Ascending aorta (tissue), 2 donors: Measurements from ENCODE around the gene UAP1L1. TPM values are rescaled to one million over a fixed set of nuclear protein-coding genes. Genes with fewer than 3 reads are reported as not detected.
A peak's percentile ranks its signal among the peaks of the same experiment; 100 is the strongest.

Experiments
- DNase-seq, 2 donors: peaks; one replicate each; pipeline ENCODE4 v3.0.0-alpha.2; 2019; ENCODE audit warnings: low spot score in 2 of 2
- H3K27ac ChIP-seq, 2 donors: fragments of 200-600 bp; sonication (generic); one replicate each; pipeline ENCODE4 v1.5.1; 2016 to 2017; ENCODE audit warnings: mild to moderate bottlenecking in 1 of 2
- H3K27me3 ChIP-seq: fragments of 200-600 bp; sonication (generic); one replicate; pipeline ENCODE4 v1.5.1; 2017
- H3K36me3 ChIP-seq, 2 donors: fragments of 200-600 bp; sonication (generic); one replicate each; pipeline ENCODE4 v1.5.1; 2016
- H3K4me1 ChIP-seq, 2 donors: fragments of 200-600 bp; sonication (generic); one replicate each; pipeline ENCODE4 v1.5.1; 2016 to 2017; ENCODE audit warnings: mild to moderate bottlenecking in 1 of 2
- H3K4me3 ChIP-seq, 2 donors: fragments of 200-600 bp; sonication (generic); one replicate each; pipeline ENCODE4 v1.5.1; 2016 to 2017; ENCODE audit warnings: mild to moderate bottlenecking in 1 of 2
- H3K9me3 ChIP-seq, 2 donors: fragments of 200-600 bp; sonication (generic); one replicate each; pipeline ENCODE4 v1.5.1; 2016
- intact Hi-C: fragments of 100-400 bp; cut with DNase I; formaldehyde crosslinking; loops from one replicate; pipeline ENCODE4 v1.15.1; 2023
- total RNA-seq: library from RNA; depleted of rRNA; stranded (reverse); fragments of >200 nt; gene quantifications from one replicate; pipeline ENCODE4 v1.1.0, GENCODE V29; 2016
- TF ChIP-seq, protein P1 (sequence below), 3 experiments: fragments of 200-600 bp in 2 of 3; fragments of 450-650 bp in 1 of 3; sonication (generic) in 2 of 3; IDR thresholded peaks; one replicate each; pipeline ENCODE4 v1.5.1; 2016 to 2019; ENCODE audit warnings: antibody characterized with exemption in 3 of 3, mild to moderate bottlenecking in 1 of 3, moderate library complexity in 1 of 3

The UAP1L1 gene
- total RNA-seq, 1 donor from 2014 or later, result 17.1 TPM

- intact Hi-C loops, result no loop called here
- DNase-seq, result no peak
- no peaks in the 10 kb centered on the region for H3K36me3 ChIP-seq
- H3K27me3 ChIP-seq, result peaks cover 28% of the 10 kb centered on the region
- H3K27ac ChIP-seq, result no peak overlapping the region
- H3K4me3 ChIP-seq, result peak overlapping the region in 1 of 2 donors; percentile 36
- H3K9me3 ChIP-seq, result no peaks in the 10 kb centered on the region
- TF ChIP-seq, protein P1, sequence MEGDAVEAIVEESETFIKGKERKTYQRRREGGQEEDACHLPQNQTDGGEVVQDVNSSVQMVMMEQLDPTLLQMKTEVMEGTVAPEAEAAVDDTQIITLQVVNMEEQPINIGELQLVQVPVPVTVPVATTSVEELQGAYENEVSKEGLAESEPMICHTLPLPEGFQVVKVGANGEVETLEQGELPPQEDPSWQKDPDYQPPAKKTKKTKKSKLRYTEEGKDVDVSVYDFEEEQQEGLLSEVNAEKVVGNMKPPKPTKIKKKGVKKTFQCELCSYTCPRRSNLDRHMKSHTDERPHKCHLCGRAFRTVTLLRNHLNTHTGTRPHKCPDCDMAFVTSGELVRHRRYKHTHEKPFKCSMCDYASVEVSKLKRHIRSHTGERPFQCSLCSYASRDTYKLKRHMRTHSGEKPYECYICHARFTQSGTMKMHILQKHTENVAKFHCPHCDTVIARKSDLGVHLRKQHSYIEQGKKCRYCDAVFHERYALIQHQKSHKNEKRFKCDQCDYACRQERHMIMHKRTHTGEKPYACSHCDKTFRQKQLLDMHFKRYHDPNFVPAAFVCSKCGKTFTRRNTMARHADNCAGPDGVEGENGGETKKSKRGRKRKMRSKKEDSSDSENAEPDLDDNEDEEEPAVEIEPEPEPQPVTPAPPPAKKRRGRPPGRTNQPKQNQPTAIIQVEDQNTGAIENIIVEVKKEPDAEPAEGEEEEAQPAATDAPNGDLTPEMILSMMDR (IDR thresholded peaks at IDR 0.05), result no peak
- peaks cover 5 to 16% of the 10 kb centered on the region in 2 donors for H3K4me1 ChIP-seq
These were observed 24.0 kb upstream of the UAP1L1 start for GRCh38 chr9:137052998-137053943.

GRCh38 chr9:137053944-137054931, 23.1 kb upstream of the UAP1L1 start, which contains the start of gene ENTPD2:
Gene ENTPD2 (minus strand): TSS chr9:137054061. CDS start chr9:137053997, 64 bp downstream.
- no peaks in the 10 kb centered on the region for H3K36me3 ChIP-seq
- peaks cover 5 to 16% of the 10 kb centered on the region in 2 donors for H3K4me1 ChIP-seq
- TF ChIP-seq, protein P1 (IDR thresholded peaks at IDR 0.05), result no peak
- H3K27ac ChIP-seq, result no peak within 1 kb of the TSS
- intact Hi-C loops, result no loop called here
- H3K4me3 ChIP-seq, result peak within 1 kb of the TSS in 1 of 2 donors; percentile 36
- peaks cover 20% of the 10 kb centered on the region for H3K27me3 ChIP-seq
- no peaks in the 10 kb centered on the region for H3K9me3 ChIP-seq
- DNase-seq, result no peak

DNA sequence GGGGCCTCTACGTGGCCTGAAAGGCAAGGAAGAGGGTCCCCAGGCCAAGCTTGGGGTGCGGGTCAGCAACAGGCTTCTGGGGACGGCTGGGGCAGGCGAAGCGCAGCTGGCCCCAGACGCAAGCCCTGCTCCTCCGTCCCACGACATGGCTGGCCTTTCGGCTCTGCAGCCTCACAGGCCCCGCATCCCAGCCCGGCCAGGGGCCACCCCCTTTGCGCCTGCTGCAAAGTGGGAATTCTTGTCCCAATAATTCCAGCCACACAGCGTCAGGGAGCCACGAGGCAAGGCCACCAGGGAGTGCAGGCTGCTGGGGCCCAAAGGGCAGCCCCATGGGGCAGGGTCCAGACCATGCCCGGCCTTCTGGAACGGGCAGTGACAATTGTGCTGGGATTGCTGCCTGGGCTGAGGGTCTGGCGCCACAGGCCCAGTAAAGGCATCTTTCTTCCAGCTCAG, 22.4 kb upstream of the UAP1L1 start:
- Histone ChIP-seq H3K27me3 (peaks cover 15% of the 10 kb centered on the region), H3K36me3 (no peaks in the 10 kb centered on the region), H3K9me3 (no peaks in the 10 kb centered on the region), H3K27ac (no peak overlapping the region), H3K4me3 (no peak overlapping the region), H3K4me1 (peaks cover 5 to 16% of the 10 kb centered on the region in 2 donors)
- intact Hi-C loops, result no loop called here
- TF ChIP-seq, protein P1 (IDR thresholded peaks at IDR 0.05), result no peak
- DNase-seq, result no peak

GRCh38 chr9:137055385-137056364, 21.6 kb upstream of the UAP1L1 start:
- Histone ChIP-seq H3K36me3 (no peaks in the 10 kb centered on the region), H3K4me3 (no peak overlapping the region), H3K27ac (no peak overlapping the region), H3K9me3 (no peaks in the 10 kb centered on the region), H3K27me3 (peaks cover 15% of the 10 kb centered on the region), H3K4me1 (peaks cover 5 to 16% of the 10 kb centered on the region in 2 donors)
- TF ChIP-seq, protein P1 (IDR thresholded peaks at IDR 0.05), result no peak
- DNase-seq, result peak in 1 of 2 donors; percentile 79
- intact Hi-C loops, result no loop called here
